Measurements from ENCODE around the gene HMX3.
A peak's percentile ranks its signal among the peaks of the same experiment; 100 is the strongest.

The HMX3 gene

GRCh38 chr10:123134343-123134914, 1.3 kb upstream of the HMX3 start:
- TF ChIP-seq, protein P1, sequence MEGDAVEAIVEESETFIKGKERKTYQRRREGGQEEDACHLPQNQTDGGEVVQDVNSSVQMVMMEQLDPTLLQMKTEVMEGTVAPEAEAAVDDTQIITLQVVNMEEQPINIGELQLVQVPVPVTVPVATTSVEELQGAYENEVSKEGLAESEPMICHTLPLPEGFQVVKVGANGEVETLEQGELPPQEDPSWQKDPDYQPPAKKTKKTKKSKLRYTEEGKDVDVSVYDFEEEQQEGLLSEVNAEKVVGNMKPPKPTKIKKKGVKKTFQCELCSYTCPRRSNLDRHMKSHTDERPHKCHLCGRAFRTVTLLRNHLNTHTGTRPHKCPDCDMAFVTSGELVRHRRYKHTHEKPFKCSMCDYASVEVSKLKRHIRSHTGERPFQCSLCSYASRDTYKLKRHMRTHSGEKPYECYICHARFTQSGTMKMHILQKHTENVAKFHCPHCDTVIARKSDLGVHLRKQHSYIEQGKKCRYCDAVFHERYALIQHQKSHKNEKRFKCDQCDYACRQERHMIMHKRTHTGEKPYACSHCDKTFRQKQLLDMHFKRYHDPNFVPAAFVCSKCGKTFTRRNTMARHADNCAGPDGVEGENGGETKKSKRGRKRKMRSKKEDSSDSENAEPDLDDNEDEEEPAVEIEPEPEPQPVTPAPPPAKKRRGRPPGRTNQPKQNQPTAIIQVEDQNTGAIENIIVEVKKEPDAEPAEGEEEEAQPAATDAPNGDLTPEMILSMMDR (IDR thresholded peaks at IDR 0.05; ENCODE audit: low read depth, low read length, missing control alignments) = no peak
- DNase-seq (ENCODE audit: low read depth) = no peak
- peak overlapping the region; percentile 55; the same call in 1 of the 2 replicates for H3K4me3 ChIP-seq (ENCODE audit: low read depth, low read length)

- H3K4me3 ChIP-seq (ENCODE audit: low read depth, low read length) = peak overlapping the region; percentile 55
- TF ChIP-seq, protein P1 (IDR thresholded peaks at IDR 0.05; ENCODE audit: low read depth, low read length, missing control alignments) = no peak
- DNase-seq (ENCODE audit: low read depth) = no peak
Observed at GRCh38 chr10:123134915-123135414, 805 bp upstream of the HMX3 start.

DNA sequence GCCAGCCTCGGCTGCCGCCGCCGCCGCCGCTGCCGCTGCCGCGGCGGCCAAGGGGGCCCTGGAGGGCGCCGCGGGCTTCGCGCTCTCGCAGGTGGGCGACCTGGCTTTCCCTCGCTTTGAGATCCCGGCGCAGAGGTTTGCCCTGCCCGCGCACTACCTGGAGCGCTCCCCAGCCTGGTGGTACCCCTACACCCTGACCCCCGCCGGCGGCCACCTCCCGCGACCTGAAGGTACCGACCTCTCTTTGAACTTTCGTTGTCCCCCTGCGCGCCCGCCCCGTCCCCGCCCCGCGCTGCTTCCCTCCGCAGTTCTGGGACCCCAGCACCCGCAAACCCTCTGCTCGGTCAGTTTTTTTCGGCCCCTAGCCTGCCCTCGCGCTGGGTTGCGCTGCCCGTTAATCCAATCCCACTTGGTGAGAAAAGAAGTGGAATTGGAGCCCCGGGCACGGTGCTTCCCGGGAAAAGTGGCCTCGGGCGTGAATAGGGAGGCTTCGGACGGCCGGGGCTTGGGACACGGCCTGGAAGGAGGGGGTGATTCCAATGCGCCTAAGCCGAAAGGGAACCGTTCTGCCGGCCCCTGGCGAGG, 543 bp downstream of the HMX3 start:
- TF ChIP-seq, protein P1 (IDR thresholded peaks at IDR 0.05; ENCODE audit: low read depth, low read length, missing control alignments) = no peak
- no peak for DNase-seq (ENCODE audit: low read depth)
- peak overlapping the region; percentile 55 for H3K4me3 ChIP-seq (ENCODE audit: low read depth, low read length)

DNA sequence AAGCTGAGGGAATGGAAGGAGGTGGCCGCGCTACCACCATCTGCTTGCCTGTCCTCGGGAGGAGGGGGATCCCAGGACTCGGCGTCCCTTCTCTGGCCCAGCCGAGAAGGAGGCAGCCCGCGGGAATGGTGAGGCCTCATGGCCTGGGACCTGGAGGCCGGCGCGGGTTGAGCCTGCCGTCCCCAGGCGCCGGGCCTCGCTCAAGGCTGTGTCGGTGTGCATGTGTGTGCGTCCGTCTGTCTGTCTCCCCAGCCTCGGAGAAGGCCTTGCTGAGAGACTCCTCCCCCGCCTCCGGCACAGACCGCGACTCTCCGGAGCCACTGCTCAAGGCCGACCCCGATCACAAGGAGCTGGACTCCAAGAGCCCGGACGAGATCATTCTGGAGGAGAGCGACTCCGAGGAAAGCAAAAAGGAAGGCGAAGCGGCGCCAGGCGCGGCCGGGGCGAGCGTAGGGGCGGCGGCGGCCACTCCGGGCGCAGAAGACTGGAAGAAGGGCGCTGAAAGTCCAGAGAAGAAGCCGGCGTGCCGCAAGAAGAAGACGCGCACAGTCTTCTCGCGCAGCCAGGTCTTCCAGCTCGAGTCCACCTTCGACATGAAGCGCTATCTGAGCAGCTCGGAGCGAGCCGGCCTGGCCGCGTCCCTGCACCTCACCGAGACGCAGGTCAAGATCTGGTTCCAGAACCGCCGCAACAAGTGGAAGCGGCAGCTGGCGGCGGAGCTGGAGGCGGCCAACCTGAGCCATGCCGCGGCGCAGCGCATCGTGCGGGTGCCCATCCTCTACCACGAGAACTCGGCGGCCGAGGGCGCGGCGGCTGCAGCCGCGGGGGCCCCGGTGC, 1.3 kb downstream of the HMX3 start:
- TF ChIP-seq, protein P1 (IDR thresholded peaks at IDR 0.05; ENCODE audit: low read depth, low read length, missing control alignments) = no peak
- H3K4me3 ChIP-seq (ENCODE audit: low read depth, low read length) = peak overlapping the region; percentile 55
- DNase-seq (ENCODE audit: low read depth) = no peak

GRCh38 chr10:123139165-123139520, 3.4 kb downstream of the HMX3 start:
- TF ChIP-seq, protein P1 (IDR thresholded peaks at IDR 0.05; ENCODE audit: low read depth, low read length, missing control alignments) = no peak
- H3K4me3 ChIP-seq (ENCODE audit: low read depth, low read length) = no peak overlapping the region; the same call in 1 of the 2 replicates
- DNase-seq (ENCODE audit: low read depth) = no peak

DNA sequence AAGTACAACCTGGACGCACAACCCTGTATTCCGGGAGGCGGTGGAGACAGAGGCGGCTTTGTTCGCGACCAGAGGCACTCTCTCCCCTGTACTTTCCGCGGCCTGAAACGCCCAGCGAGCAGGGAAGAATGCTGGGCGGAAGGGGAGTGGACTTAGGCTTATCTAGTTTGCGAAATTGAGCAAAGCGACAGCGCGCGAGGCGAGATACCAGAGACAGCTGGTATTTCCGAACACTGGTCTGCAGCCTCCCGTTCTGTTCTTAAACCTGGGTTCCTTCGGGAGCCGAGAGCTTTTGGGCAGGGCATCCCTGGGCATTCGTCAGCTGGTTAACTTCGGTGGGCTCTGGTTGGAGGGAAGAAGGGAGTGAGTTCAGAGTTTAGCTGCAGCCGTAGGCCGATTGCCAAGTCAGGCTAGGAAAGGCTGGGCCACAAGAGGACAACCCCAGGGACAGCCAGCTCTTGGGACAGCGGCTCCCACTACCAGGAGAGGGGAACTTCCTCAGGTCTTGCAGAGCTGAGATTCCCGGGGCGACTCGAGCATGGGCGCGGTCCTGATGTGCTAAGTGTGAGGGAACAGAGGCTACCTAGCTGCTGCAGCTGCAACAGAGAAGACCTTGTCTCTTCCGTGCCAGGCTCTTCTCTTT, 3.9 kb downstream of the HMX3 start:
- no peak overlapping the region; the same call in 1 of the 2 replicates for H3K4me3 ChIP-seq (ENCODE audit: low read depth, low read length)
- no peak for DNase-seq (ENCODE audit: low read depth)
- TF ChIP-seq, protein P1 (IDR thresholded peaks at IDR 0.05; ENCODE audit: low read depth, low read length, missing control alignments) = no peak
